HCT116 (cell line): Measurements from ENCODE around the gene DENND1A. TPM values are rescaled to one million over a fixed set of nuclear protein-coding genes. Genes with fewer than 3 reads are reported as not detected.

Experiments used
- ATAC-seq: fragments of 200-7000 bp; cut with Tn5 transposase; 2 replicates; pipeline ENCODE4 v1.9.1; 2020; ENCODE audit warnings: mild to moderate bottlenecking, moderate library complexity
- BruUV-seq: library from RNA; stranded (reverse); fragments of 400-500 nt; replicated peaks from 2 replicates; lab custom pipeline; 2021; lab: Mats Ljungman, UMichigan
- CTCF ChIA-PET: fragments of 300-600 bp; sonication (Branson Sonifier 250); formaldehyde crosslinking; loops from one replicate; lab custom pipeline; 2021; ENCODE audit warnings: antibody characterized with exemption; lab: Charles Lee
- POLR2A ChIA-PET: fragments of 300-600, 350-600 bp; sonication (Branson Sonifier 250); formaldehyde crosslinking; loops from one replicate; lab custom pipeline; 2021; ENCODE audit warnings: antibody characterized with exemption; lab: Charles Lee
- RAD21 ChIA-PET, 2 experiments: fragments of 300-600 bp; sonication (Branson Sonifier 250); formaldehyde crosslinking; loops; one replicate each; lab custom pipeline; 2023; ENCODE audit warnings: low total read pairs in 2 of 2; ENCODE audit not compliant: uncharacterized antibody in 2 of 2, unreplicated experiment in 2 of 2, low non-redundant PET in 1 of 2; lab: Charles Lee
- DNase-seq: peaks from one replicate; pipeline ENCODE4 v3.0.0-alpha.2; 2010; ENCODE audit warnings: low read depth, low spot score
- H2AFZ ChIP-seq: fragments of 200-600 bp; shearing (Covaris generic), sonication (generic); 2 replicates; pipeline ENCODE4 v1.6.1; 2017; ENCODE audit warnings: low read depth, mixed run types, mixed read lengths, antibody characterized with exemption, low read length; ENCODE audit not compliant: poor library complexity, severe bottlenecking
- H3K27ac ChIP-seq: 2 replicates; pipeline ENCODE4 v1.5.1; 2012; ENCODE audit warnings: low read depth, low read length
- H3K27me3 ChIP-seq: fragments of 200-600 bp; sonication (generic); 2 replicates; pipeline ENCODE4 v1.6.1; 2016; ENCODE audit warnings: mixed run types, low read length, mixed read lengths; ENCODE audit not compliant: insufficient read depth
- H3K36me3 ChIP-seq, 2 experiments: fragments of 200-500 bp in 1 of 2; fragments of 200-600 bp in 1 of 2; sonication (Bioruptor generic) in 1 of 2; sonication (generic) in 1 of 2; 2 replicates each; pipeline versions ENCODE4 v1.5.1 to v1.6.1; 2014 to 2016; ENCODE audit warnings: low read length in 2 of 2, inconsistent platforms in 1 of 2, mixed read lengths in 1 of 2, mixed run types in 1 of 2; ENCODE audit not compliant: insufficient read depth in 2 of 2, control insufficient read depth in 1 of 2
- H3K4me1 ChIP-seq, 2 experiments: fragments of 200-600 bp in 1 of 2; sonication (generic) in 1 of 2; 2 replicates each; pipeline versions ENCODE4 v1.5.1 to v1.6.1; 2012 to 2017; ENCODE audit warnings: low read length in 2 of 2, inconsistent platforms in 1 of 2, mild to moderate bottlenecking in 1 of 2, mixed read lengths in 1 of 2, mixed run types in 1 of 2, moderate library complexity in 1 of 2; ENCODE audit not compliant: insufficient read depth in 2 of 2, control insufficient read depth in 1 of 2
- H3K4me2 ChIP-seq: fragments of 200-600 bp; sonication (generic); 2 replicates; pipeline ENCODE4 v1.6.1; 2017; ENCODE audit warnings: mixed run types, low read length, mixed read lengths
- H3K4me3 ChIP-seq, 2 experiments: fragments of 200-600 bp in 1 of 2; sonication (generic) in 1 of 2; replicated peaks in 1 of 2; 2 replicates each; pipeline ENCODE4 v1.5.1; 2011 to 2016; ENCODE audit warnings: low read length in 2 of 2, control low read depth in 1 of 2, low read depth in 1 of 2, mild to moderate bottlenecking in 1 of 2, mixed read lengths in 1 of 2, mixed run types in 1 of 2
- H3K79me2 ChIP-seq: fragments of 200-600 bp; sonication (generic); 2 replicates; pipeline ENCODE4 v1.6.1; 2017; ENCODE audit warnings: mild to moderate bottlenecking, mixed run types, low read length, moderate library complexity, mixed read lengths; ENCODE audit not compliant: insufficient read depth
- H3K9ac ChIP-seq: fragments of 200-600 bp; sonication (generic); 2 replicates; pipeline ENCODE4 v1.6.1; 2016; ENCODE audit warnings: low read length, mixed read lengths
- H3K9me2 ChIP-seq: fragments of 200-600 bp; sonication (generic), shearing (Covaris generic); 2 replicates; pipeline ENCODE4 v1.6.1; 2017; ENCODE audit warnings: mixed run types, mild to moderate bottlenecking, moderate library complexity; ENCODE audit not compliant: insufficient read depth
- H3K9me3 ChIP-seq, 2 experiments: fragments of 200-500 bp in 1 of 2; fragments of 200-600 bp in 1 of 2; sonication (Bioruptor generic) in 1 of 2; sonication (generic) in 1 of 2; 2 replicates each; pipeline ENCODE4 v1.6.1; 2014 to 2017; ENCODE audit warnings: low read length in 2 of 2, mixed read lengths in 2 of 2, inconsistent platforms in 1 of 2, low read depth in 1 of 2, mild to moderate bottlenecking in 1 of 2, mixed run types in 1 of 2, moderate library complexity in 1 of 2; ENCODE audit not compliant: control insufficient read depth in 1 of 2, insufficient read depth in 1 of 2
- H4K20me1 ChIP-seq: fragments of 200-600 bp; sonication (generic), shearing (Covaris generic); 2 replicates; pipeline ENCODE4 v1.6.1; 2017; ENCODE audit warnings: mixed run types, mild to moderate bottlenecking, moderate library complexity; ENCODE audit not compliant: insufficient read depth
- ATF3 ChIP-seq: IDR thresholded peaks from 2 replicates; pipeline ENCODE4 v1.6.1; 2012
- EZH2 ChIP-seq: fragments of 200-600 bp; sonication (generic); IDR thresholded peaks from 2 replicates; pipeline ENCODE4 v1.6.1; 2017; ENCODE audit warnings: antibody characterized with exemption, mixed run types
- FOSL1 ChIP-seq: IDR thresholded peaks from 2 replicates; pipeline ENCODE4 v1.6.1; 2012; ENCODE audit warnings: low read depth
- MAX ChIP-seq: IDR thresholded peaks from 2 replicates; pipeline ENCODE4 v1.6.1; 2012
- TCF7L2 ChIP-seq: IDR thresholded peaks from 2 replicates; pipeline ENCODE4 v1.7.0; 2011; ENCODE audit warnings: borderline replicate concordance, inconsistent platforms; ENCODE audit not compliant: insufficient read depth, insufficient read length; ENCODE audit errors: extremely low read depth
- ZNF274 ChIP-seq: fragments of 200-500 bp; sonication (Bioruptor generic); IDR thresholded peaks from 2 replicates; pipeline ENCODE4 v1.6.1; 2014; ENCODE audit warnings: mild to moderate bottlenecking, low read depth, low read length, inconsistent platforms
- intact Hi-C: fragments of 100-400 bp; cut with micrococcal nuclease; formaldehyde crosslinking; loops from 2 replicates; pipeline ENCODE4 v1.10.0; 2022
- total RNA-seq: library from RNA; stranded (reverse); gene quantifications from one replicate; pipeline ENCODE4 v1.2.1, GENCODE V29; 2021; ENCODE audit not compliant: unreplicated experiment

Gene DENND1A
- total RNA-seq, 1 experiment from 2014 or later: 33.0 TPM

- Histone ChIP-seq H3K79me2 (no peaks in the 10 kb centered on the region), H3K36me3 (no peaks in the 10 kb centered on the region), H3K9me2 (no peaks in the 10 kb centered on the region), H3K27ac (no peak overlapping the region), H2AFZ (no peak overlapping the region), H3K9ac (no peak overlapping the region), H4K20me1 (no peaks in the 10 kb centered on the region), H3K4me2 (no peak overlapping the region), H3K4me3 (no peak overlapping the region), H3K27me3 (no peaks in the 10 kb centered on the region), H3K4me1 (no peaks in the 10 kb centered on the region), H3K9me3 (no peaks in the 10 kb centered on the region)
- RAD21 ChIA-PET: no interaction called here
- no TSS peak for BruUV-seq
- CTCF ChIA-PET: no interaction called here
- TF ChIP-seq TCF7L2 (no peak), FOSL1 (no peak), MAX (no peak), ZNF274 (no peak), EZH2 (no peak)
- DNase-seq: no peak
- intact Hi-C loops: no loop called here
- POLR2A ChIA-PET: interaction anchor here (1.2 kb wide), 1 partner anchor 14 kb away, joined by 3 read pairs; no protein-coding TSS in a partner anchor
- no peak for ATAC-seq
Observed at GRCh38 chr9:123416176-123416575, 513.8 kb downstream of the DENND1A start.

DNA sequence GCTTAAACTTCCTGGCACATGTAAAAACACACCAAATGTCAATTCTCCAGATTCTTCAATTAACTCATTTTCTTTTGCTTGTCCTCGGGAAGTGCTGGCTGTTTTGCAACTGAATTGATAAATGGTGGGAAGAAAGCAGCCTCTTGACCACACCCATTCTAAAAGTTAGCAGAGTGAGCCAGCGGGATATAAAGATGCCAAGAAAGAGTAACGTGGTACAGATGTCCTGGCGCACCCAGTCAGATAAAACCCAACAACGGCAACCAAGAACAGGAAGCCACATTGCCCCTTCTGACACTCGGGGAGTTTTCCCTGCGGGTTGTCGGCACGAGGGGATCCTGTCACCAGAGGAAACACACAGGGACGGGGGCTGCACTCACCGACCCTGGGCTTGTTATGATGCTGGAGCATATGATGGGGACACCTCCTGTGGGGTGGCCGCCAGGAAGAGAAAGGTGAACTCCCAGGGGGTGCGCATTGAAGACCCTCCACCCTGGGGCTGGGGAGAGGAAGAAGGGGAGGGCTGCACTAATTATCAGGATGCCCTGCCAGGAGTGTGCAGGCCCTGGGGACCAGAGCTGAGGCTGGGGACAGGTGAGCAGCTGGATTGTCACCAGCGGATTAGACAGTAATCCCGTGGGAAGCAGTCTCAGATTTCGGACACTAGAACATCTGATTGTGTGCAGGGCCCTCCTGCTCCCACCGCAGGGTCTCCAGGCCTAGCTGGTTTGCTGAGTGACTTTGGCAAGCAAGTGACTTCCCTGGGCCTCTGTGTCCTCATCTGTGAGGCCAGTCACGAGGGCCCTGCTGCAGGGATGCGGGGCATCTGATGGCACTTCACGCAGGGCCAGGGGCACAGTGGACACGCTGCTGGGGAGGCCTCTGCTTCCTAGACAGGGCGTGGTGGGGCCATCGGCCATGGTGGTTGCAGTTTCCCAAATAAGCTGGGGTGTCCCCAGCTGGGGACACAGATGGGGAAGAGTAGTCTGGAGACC is 514.7 kb downstream of the DENND1A start:
- Histone ChIP-seq H4K20me1 (no peaks in the 10 kb centered on the region), H3K4me1 (no peaks in the 10 kb centered on the region), H3K9me3 (no peaks in the 10 kb centered on the region), H3K36me3 (no peaks in the 10 kb centered on the region), H3K9ac (no peak overlapping the region), H3K79me2 (no peaks in the 10 kb centered on the region), H3K27me3 (no peaks in the 10 kb centered on the region), H3K4me2 (no peak overlapping the region)
- RAD21 ChIA-PET: no interaction called here
- no TSS peak for BruUV-seq
- CTCF ChIA-PET: no interaction called here
- intact Hi-C loops: no loop called here
- ATAC-seq (no peak), DNase-seq (no peak)
- no peak for TF ChIP-seq ATF3
- TF ChIP-seq, all 23 proteins: peak for 0
- Histone ChIP-seq H3K4me3 (no peak overlapping the region), H3K27ac (no peak overlapping the region), H3K9me2 (no peaks in the 10 kb centered on the region), H2AFZ (no peak overlapping the region)
- POLR2A ChIA-PET: interaction anchor here (1.2 kb wide), 1 partner anchor 13 kb away, joined by 3 read pairs; no protein-coding TSS in a partner anchor
